Measurements from ENCODE around the gene USP48.
"Not testable (repeated sequence)": the region's sequence is repeated elsewhere in the genome, so short reads cannot be mapped to it uniquely, and the experiment has no call there.

USP48 gene

GRCh38 chr1:21786640-21787039 lies 3.7 kb upstream of the USP48 start:
- no peak overlapping the region for H3K9ac ChIP-seq (ENCODE audit: low read length)
- H3K4me3 ChIP-seq (ENCODE audit: low read length), result no peak overlapping the region
- no peak overlapping the region for H3K4me2 ChIP-seq (ENCODE audit: low read length)
- no peaks in the 10 kb centered on the region for H3K9me3 ChIP-seq (ENCODE audit: insufficient read depth, low read length)
- H4K20me1 ChIP-seq (ENCODE audit: insufficient read depth, low read length), result no peaks in the 10 kb centered on the region
- no peak for TF ChIP-seq CTCF (IDR thresholded peaks at IDR 0.05; ENCODE audit: low read depth, low read length)
- TF ChIP-seq EZH2phosphoT487 (IDR thresholded peaks at IDR 0.05; ENCODE audit: low read depth), result no peak
- peaks cover 13% of the 10 kb centered on the region for H3K79me2 ChIP-seq (ENCODE audit: low read length)
- peaks cover 7% of the 10 kb centered on the region for H3K4me1 ChIP-seq (ENCODE audit: low read length)
- no peaks in the 10 kb centered on the region for H3K27me3 ChIP-seq (ENCODE audit: low read depth, low read length)
- no peak overlapping the region for H2AFZ ChIP-seq (ENCODE audit: low read depth, low read length)
- no peaks in the 10 kb centered on the region for H3K36me3 ChIP-seq (replicated peaks; ENCODE audit: low read depth, low read length)
- no peak overlapping the region for H3K27ac ChIP-seq (ENCODE audit: low read length)

- not testable (repeated sequence) for H2AFZ ChIP-seq (ENCODE audit: low read depth, low read length); H3K9me3 ChIP-seq (ENCODE audit: insufficient read depth, low read length); H3K4me1 ChIP-seq (ENCODE audit: low read length); H4K20me1 ChIP-seq (ENCODE audit: insufficient read depth, low read length); H3K4me2 ChIP-seq (ENCODE audit: low read length); H3K27me3 ChIP-seq (ENCODE audit: low read depth, low read length); H3K36me3 ChIP-seq (replicated peaks; ENCODE audit: low read depth, low read length); H3K4me3 ChIP-seq (ENCODE audit: low read length); H3K27ac ChIP-seq (ENCODE audit: low read length); H3K9ac ChIP-seq (ENCODE audit: low read length)
- H3K79me2 ChIP-seq (ENCODE audit: low read length), result peaks cover 22% of the 10 kb centered on the region
These were observed 2.8 kb upstream of the USP48 start for GRCh38 chr1:21785764-21786163.

GRCh38 chr1:21783679-21784603 lies 992 bp upstream of the USP48 start:
- Histone ChIP-seq H3K79me2 (ENCODE audit: low read length) (peaks cover 40% of the 10 kb centered on the region), H3K4me2 (ENCODE audit: low read length) (peak overlapping the region; percentile 97), H3K36me3 (replicated peaks; ENCODE audit: low read depth, low read length) (no peaks in the 10 kb centered on the region), H3K4me1 (ENCODE audit: low read length) (peaks cover 14% of the 10 kb centered on the region), H3K27me3 (ENCODE audit: low read depth, low read length) (no peaks in the 10 kb centered on the region), H3K9ac (ENCODE audit: low read length) (peak overlapping the region; percentile 100), H3K9me3 (ENCODE audit: insufficient read depth, low read length) (no peaks in the 10 kb centered on the region), H3K27ac (ENCODE audit: low read length) (peak overlapping the region; percentile 100), H3K4me3 (ENCODE audit: low read length) (peak overlapping the region; percentile 100), H2AFZ (ENCODE audit: low read depth, low read length) (peak overlapping the region; percentile 74; the same call in 1 of the 2 replicates), H4K20me1 (ENCODE audit: insufficient read depth, low read length) (peaks cover 7% of the 10 kb centered on the region)
- TF ChIP-seq CTCF (IDR thresholded peaks at IDR 0.05; ENCODE audit: low read depth, low read length) (no peak), EZH2phosphoT487 (IDR thresholded peaks at IDR 0.05; ENCODE audit: low read depth) (no peak)

- H3K4me1 ChIP-seq (ENCODE audit: low read length), result peaks cover 14% of the 10 kb centered on the region
- H4K20me1 ChIP-seq (ENCODE audit: insufficient read depth, low read length), result peaks cover 19% of the 10 kb centered on the region
- H3K4me3 ChIP-seq (ENCODE audit: low read length), result peak overlapping the region; percentile 100
- H3K9me3 ChIP-seq (ENCODE audit: insufficient read depth, low read length), result no peaks in the 10 kb centered on the region
- TF ChIP-seq CTCF (IDR thresholded peaks at IDR 0.05; ENCODE audit: low read depth, low read length) (peak; percentile 30), EZH2phosphoT487 (IDR thresholded peaks at IDR 0.05; ENCODE audit: low read depth) (no peak)
- H3K9ac ChIP-seq (ENCODE audit: low read length), result peak overlapping the region; percentile 100
- H3K36me3 ChIP-seq (replicated peaks; ENCODE audit: low read depth, low read length), result peaks cover 4% of the 10 kb centered on the region
- peak overlapping the region; percentile 68 for H3K4me2 ChIP-seq (ENCODE audit: low read length)
- H3K79me2 ChIP-seq (ENCODE audit: low read length), result peaks cover 56% of the 10 kb centered on the region
- peak overlapping the region; percentile 100 for H3K27ac ChIP-seq (ENCODE audit: low read length)
- H2AFZ ChIP-seq (ENCODE audit: low read depth, low read length), result no peak overlapping the region
- H3K27me3 ChIP-seq (ENCODE audit: low read depth, low read length), result no peaks in the 10 kb centered on the region
These were observed 541 bp downstream of the USP48 start for GRCh38 chr1:21782349-21782867.
